A673 (cell line): ENCODE measurements around the gene HOXC10.

Experiments used
- CTCF ChIP-seq: fragments of 300-800, 200-600 bp; sonication (generic); conservative IDR thresholded peaks from 2 replicates; pipeline ENCODE4 v1.5.1; 2017; ENCODE audit warnings: low read depth, mild to moderate bottlenecking, antibody characterized with exemption, low read length, moderate library complexity, mixed read lengths
- EZH2 ChIP-seq: fragments of 200-600 bp; sonication (generic); IDR thresholded peaks from 2 replicates; pipeline ENCODE4 v1.6.1; 2017; ENCODE audit warnings: borderline replicate concordance, low read depth, mild to moderate bottlenecking, mixed read lengths, antibody characterized with exemption, low read length; ENCODE audit not compliant: poor library complexity, severe bottlenecking

- TF ChIP-seq CTCF (no peak), EZH2 (no peak)
These were observed 31.6 kb downstream of the HOXC10 start for GRCh38 chr12:54016478-54016964.
